Measurements from ENCODE around the gene NECAB3.

The NECAB3 gene

GRCh38 chr20:33663161-33664084 lies 10.8 kb downstream of the NECAB3 start:
- peak; percentile 79 for DNase-seq (ENCODE audit: low read depth)

DNA sequence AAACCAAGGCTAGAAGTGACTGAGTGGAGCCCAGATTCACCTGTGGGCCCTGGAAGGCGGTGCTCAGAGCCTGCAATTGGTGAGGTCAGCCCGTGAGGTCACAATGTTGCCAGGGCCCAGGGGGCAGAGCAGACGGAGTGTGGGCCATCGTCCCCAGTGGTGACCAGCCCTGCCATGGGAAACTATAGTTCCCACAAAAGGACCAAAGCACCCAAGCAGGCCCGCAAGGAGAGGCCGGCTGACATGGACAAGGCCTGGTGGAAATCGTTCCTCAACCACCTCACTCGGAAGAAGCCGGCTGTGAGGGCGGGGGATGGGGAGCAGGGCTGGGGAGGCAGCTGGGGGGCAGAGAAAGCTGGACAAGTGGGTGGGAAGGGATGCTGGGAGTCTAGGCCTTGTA lies 12.1 kb downstream of the NECAB3 start, which contains the start of gene C20orf144:
Gene C20orf144, plus strand, starts transcription at position 156 of the 400 bp plus-strand sequence. Its CDS starts 19 bp downstream, at position 175.
- DNase-seq (ENCODE audit: low read depth) = no peak

DNA sequence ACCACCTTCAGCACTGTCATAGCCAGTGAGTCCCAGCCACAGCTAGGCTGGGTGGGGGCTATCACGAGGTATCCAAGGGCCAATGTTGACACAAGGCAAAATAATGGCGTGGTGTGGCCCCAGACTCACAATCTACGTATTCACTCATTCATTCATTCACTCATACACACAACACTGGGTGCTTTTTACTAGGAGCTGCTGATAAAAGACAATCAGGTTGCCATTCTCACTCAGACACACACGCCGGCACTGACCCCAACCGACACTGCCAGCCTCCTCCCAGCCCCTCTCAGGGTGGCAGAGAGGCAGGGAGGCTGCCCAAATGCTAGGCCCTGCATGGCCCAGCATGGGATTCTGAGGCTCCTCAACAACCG lies 13.6 kb downstream of the NECAB3 start:
- DNase-seq (ENCODE audit: low read depth) = no peak

GRCh38 chr20:33660035-33660684 lies 14.1 kb downstream of the NECAB3 start:
- no peak for DNase-seq (ENCODE audit: low read depth)

GRCh38 chr20:33659341-33660034 lies 14.7 kb downstream of the NECAB3 start:
- DNase-seq (ENCODE audit: low read depth) = no peak

- DNase-seq (ENCODE audit: low read depth) = no peak
Observed at GRCh38 chr20:33658929-33659328, 15.3 kb downstream of the NECAB3 start.

GRCh38 chr20:33658510-33658909 lies 15.7 kb downstream of the NECAB3 start:
- DNase-seq (ENCODE audit: low read depth) = no peak

GRCh38 chr20:33657704-33658095 lies 16.5 kb downstream of the NECAB3 start:
- DNase-seq (ENCODE audit: low read depth) = no peak

GRCh38 chr20:33656783-33657703 lies 17.2 kb downstream of the NECAB3 start:
- no peak for DNase-seq (ENCODE audit: low read depth)

DNA sequence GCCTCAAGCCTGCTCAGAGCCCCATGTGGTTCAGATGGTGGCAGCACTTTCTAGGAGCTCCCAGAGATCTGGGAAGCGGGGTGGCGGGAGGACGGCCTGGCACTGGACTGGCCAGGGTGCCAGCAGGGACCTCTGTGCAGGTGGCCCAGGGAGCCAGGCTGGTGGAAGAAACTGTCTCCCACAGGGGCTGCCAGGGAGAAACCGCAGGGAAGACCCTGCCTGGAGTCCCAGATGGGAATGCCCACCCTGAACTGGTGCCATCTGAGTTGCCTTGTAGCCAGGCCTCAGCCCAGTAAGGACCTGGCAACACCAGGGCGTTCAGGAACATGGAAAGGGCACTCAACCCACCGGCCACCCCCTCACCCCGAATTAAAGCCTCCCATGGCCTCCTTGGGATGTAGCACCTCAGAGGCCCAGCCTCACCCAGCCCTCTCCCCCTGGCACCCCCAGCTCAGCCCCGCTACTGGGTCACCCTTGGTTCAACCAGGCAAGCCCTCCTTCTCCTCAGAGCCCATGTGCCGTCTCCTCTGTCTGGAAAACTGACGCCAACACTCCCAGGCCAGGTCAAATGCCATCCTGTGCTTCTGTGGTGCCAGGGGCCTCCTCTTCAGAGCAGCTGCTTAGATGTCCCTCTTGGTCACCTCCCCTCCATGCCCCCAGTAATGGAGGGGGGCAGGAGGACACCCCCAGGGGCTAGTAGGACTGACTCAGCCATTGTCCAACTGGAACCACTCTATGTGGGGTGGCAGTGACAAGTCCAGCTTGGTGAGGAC lies 18.0 kb downstream of the NECAB3 start:
- DNase-seq (ENCODE audit: low read depth) = no peak

GRCh38 chr20:33655164-33655563 lies 19.1 kb downstream of the NECAB3 start:
- no peak for DNase-seq (ENCODE audit: low read depth)

- DNase-seq (ENCODE audit: low read depth) = no peak
Observed at GRCh38 chr20:33654680-33655161, 19.5 kb downstream of the NECAB3 start.

- no peak for DNase-seq (ENCODE audit: low read depth)
Observed at GRCh38 chr20:33653900-33654596, 20.2 kb downstream of the NECAB3 start.

DNA sequence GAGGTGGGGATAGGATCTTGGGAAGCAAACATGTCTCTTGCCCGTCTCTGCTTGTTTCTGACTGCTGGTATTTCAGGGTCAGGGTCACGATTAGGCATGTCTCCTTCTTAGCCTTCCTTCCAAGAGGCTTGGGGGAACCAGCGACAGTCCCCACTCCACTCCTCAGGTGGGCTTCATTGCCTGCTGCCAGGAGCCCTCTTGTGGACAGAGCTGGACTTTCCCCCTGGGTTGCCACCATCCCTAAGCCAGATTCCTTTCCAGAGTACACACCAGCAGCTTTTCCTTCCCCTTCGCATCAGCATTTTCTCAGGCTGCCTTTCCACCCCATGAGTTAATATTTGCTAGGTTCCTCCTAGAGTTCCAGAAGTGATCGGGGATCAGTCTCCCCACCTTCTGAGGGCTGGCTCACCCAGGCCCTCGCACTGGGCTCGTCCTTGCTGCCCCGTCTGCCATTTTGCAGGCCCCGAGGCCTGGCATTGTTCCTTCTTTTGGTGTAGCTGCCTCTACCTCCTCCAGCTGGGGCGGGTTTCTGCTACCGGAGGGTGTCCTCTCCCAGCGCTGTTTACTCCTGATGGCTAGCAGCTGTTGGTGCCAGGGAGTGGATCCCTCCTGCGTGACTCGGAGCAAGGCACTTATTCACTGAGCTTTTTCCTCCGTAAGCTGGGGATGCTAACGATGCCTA lies 20.9 kb downstream of the NECAB3 start:
- DNase-seq (ENCODE audit: low read depth) = no peak

DNA sequence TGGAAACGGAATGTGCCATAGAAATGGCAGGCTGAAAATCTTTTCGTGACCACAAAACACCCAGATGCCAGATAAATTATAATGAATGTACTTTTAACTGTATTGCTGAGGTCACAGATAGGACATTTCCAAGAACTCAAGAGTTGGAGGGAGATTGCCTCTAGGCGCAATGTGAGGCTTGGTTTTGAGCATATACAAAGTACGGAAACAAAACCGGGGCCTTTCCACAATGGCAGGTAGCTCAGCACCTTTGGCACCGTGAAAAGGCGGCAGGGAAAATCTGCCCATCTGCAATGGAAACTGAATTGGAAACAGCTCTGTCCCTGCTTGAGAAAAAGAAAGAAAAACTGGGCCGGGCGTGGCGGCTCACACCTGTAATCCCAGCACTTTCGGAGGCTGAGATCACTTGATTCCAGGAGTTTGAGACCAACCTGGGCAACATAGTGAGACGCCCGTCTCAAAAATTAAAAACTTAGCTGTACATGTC lies 22.6 kb downstream of the NECAB3 start:
- DNase-seq (ENCODE audit: low read depth) = no peak

DNA sequence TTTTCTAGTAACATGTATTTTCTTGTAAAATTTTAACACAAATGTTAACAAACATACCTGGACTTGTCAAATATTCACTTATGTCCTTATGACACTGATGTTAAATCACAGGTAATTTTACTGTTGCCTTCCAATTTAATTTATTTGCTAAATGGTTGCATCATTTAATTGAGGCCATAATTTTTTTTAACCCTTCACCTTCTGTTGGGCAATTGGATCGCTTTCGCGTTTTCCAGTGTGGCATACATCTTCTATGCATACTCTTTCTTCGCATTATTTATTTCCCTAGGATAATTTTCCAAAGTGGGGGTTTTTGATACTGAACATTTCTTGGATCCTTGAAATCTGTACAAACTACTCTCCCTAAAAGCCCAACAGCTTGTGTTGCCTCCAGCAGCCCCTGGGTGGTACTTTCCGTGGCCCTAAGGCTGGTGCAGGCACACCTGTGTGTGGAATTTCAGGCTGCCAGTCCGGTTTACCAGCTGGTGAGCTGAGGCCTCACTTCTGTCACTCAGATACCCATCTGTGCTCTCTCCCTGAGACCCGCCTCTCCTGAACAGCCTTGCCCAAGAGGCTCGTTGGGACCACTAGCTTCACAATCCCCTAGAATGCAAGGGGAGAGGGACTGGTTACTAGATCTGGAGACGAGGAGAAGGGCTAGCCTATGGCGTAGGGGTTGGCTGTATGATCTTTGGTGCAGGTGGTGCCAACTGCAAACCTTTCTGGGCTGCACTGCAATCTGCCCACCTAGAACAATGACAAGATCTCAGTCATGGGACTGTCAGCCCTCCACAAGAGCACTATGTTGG lies 23.3 kb downstream of the NECAB3 start:
- DNase-seq (ENCODE audit: low read depth) = no peak

DNA sequence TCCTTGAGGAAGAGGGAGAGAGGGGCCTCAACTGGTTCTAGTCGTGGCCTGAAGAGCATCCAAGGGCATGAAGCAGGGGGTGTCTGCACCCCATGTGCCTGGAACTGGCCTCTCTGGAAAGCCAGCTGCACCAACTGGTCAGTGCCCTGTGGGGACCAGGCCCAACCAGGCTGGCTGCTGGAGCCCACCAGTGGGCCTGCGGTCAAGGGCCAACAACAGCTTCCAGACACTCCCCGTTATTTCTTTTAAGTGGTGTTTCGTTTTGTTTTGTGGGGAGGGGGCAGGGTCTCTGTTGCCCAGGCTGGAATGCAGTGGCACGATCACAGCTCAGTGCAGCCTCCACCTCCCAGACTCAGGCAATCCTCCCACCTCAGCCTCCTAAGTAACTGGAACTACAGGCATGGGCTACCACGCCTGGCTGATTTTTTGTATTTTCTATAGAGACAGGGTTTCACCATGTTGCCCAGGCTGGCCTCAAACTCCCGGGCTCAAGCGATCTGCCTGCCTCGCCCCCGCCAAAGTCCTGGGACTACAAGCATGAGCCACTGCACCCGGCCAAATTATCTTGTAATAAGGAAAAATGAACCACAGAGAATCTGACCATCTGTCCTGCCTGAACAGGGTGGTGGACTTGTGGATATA lies 24.0 kb downstream of the NECAB3 start:
- no peak for DNase-seq (ENCODE audit: low read depth)

GRCh38 chr20:33649201-33649681 lies 25.0 kb downstream of the NECAB3 start:
- DNase-seq (ENCODE audit: low read depth) = no peak

Measured in stimulated activated CD8-positive, alpha-beta memory T cell treated with anti-CD3 and anti-CD28 coated beads, Interleukin-4, amount 100 ng/mL, for 24 hours (primary cell).